Peyer's patch (tissue), 4 donors: ENCODE results near the gene COQ8A.

ENCODE experiments used
- POLR2A ChIP-seq, 2 donors: fragments of 450-650 bp; IDR thresholded peaks; one replicate each; pipeline ENCODE4 v1.5.1; 2017; ENCODE audit warnings: antibody characterized with exemption in 2 of 2, mild to moderate bottlenecking in 2 of 2, moderate library complexity in 2 of 2
- TF ChIP-seq, protein P1 (sequence below), 6 experiments: fragments of 450-650 bp in 4 of 6; fragments of 200-600 bp in 2 of 6; sonication (generic) in 1 of 6; IDR thresholded peaks; one replicate each; pipeline ENCODE4 v1.5.1; 2017 to 2019; ENCODE audit warnings: antibody characterized with exemption in 6 of 6, mild to moderate bottlenecking in 3 of 6, moderate library complexity in 1 of 6

DNA sequence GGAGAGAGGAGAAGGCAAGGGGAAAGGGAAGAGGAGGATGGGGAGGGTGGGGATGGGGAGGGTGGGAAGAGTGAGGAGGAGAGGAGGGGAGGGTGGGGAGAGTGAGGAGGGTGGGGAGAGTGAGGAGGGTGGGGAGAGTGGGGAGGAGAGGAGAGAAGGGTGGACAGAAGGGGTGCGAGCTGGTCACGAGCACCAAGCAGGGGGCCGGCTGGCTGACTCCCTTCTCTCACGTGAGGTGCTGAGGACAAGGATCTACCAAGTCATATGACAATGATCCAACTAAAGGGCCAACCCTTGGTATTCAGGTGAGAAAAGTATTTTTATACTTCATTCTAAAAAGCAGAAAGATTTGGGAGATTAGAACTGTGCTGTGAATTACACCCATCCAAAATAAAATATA, 51.8 kb downstream of the COQ8A start:
- TF ChIP-seq, protein P1, sequence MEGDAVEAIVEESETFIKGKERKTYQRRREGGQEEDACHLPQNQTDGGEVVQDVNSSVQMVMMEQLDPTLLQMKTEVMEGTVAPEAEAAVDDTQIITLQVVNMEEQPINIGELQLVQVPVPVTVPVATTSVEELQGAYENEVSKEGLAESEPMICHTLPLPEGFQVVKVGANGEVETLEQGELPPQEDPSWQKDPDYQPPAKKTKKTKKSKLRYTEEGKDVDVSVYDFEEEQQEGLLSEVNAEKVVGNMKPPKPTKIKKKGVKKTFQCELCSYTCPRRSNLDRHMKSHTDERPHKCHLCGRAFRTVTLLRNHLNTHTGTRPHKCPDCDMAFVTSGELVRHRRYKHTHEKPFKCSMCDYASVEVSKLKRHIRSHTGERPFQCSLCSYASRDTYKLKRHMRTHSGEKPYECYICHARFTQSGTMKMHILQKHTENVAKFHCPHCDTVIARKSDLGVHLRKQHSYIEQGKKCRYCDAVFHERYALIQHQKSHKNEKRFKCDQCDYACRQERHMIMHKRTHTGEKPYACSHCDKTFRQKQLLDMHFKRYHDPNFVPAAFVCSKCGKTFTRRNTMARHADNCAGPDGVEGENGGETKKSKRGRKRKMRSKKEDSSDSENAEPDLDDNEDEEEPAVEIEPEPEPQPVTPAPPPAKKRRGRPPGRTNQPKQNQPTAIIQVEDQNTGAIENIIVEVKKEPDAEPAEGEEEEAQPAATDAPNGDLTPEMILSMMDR (IDR thresholded peaks at IDR 0.05), result no peak
- TF ChIP-seq POLR2A (IDR thresholded peaks at IDR 0.05), result no peak
